ENCODE data around the gene SLC8A2. TPM values are rescaled to one million over a fixed set of nuclear protein-coding genes. Genes with fewer than 3 reads are reported as not detected.

SLC8A2 gene
- total and polyA plus RNA-seq, 10 of the 15 experiments (the other 5 are each of a cell fraction or from before 2014, with no cell fraction given), result not detected

- no peak for DNase-seq (ENCODE audit: low read depth, low spot score)
- Histone ChIP-seq H3K4me1 (ENCODE audit: control insufficient read depth, insufficient read depth, low read length) (peaks cover 9% of the 10 kb centered on the region), H3K27me3 (replicated peaks in 1 of 2; ENCODE audit: control insufficient read depth in 2 of 2, insufficient read depth in 2 of 2, low read length in 1 of 2) (peaks cover 0 to 1% of the 10 kb centered on the region in 2 experiments; a peak in 1 of 4 replicates), H3K36me3 (ENCODE audit: control insufficient read depth in 2 of 2, insufficient read depth in 2 of 2, low read length in 1 of 2) (no peaks in the 10 kb centered on the region), H2AFZ (ENCODE audit: control insufficient read depth, low read depth, low read length) (no peak overlapping the region), H3K9ac (ENCODE audit: control insufficient read depth, insufficient read depth, low read length) (no peak overlapping the region), H3K4me3 (no peak overlapping the region), H3K9me3 (replicated peaks; ENCODE audit: control insufficient read depth, insufficient read depth, low read length) (no peaks in the 10 kb centered on the region; the same call in 2 of the 3 replicates), H3K27ac (ENCODE audit: control insufficient read depth, insufficient read depth) (no peak overlapping the region), H3K79me2 (ENCODE audit: control insufficient read depth, insufficient read depth, low read length) (no peaks in the 10 kb centered on the region), H3K4me2 (ENCODE audit: control insufficient read depth, insufficient read depth) (no peak overlapping the region), H4K20me1 (ENCODE audit: control insufficient read depth, insufficient read depth) (no peaks in the 10 kb centered on the region)
- intact Hi-C loops (cut with micrococcal nuclease; ENCODE audit: unreplicated experiment), result no loop called here
- in situ Hi-C loops (cut with MboI), result no loop called here
- RAD21 ChIA-PET (ENCODE audit: unreplicated experiment), result no interaction called here
- no peak for ATAC-seq
- 66% methylated on average over 7 of the region's 7 CpGs for WGBS (ENCODE audit: insufficient coverage, insufficient replicate concordance, low lambda C conversion rate, missing lambda C conversion rate)
- POLR2A ChIA-PET, result no interaction called here
- CTCF ChIA-PET, result interaction anchor here (1.1 kb wide), 1 partner anchor 90 kb away, joined by 3 read pairs; no protein-coding TSS in a partner anchor
- no peak for FAIRE-seq
- no TSS peak for BruUV-seq (replicated peaks)
- SMC1A ChIA-PET (ENCODE audit: uncharacterized antibody, unreplicated experiment), result no interaction called here
- TF ChIP-seq JUND (IDR thresholded peaks at IDR 0.05; ENCODE audit: low read depth, low read length), result no peak
- no peak for TF ChIP-seq WRNIP1 (IDR thresholded peaks at IDR 0.05; ENCODE audit: borderline replicate concordance, low read depth, low read length)
- TF ChIP-seq FOXK2 (IDR thresholded peaks at IDR 0.05), result no peak
- no peak for TF ChIP-seq MAX (IDR thresholded peaks at IDR 0.05; ENCODE audit: low read depth, low read length)
- no peak for TF ChIP-seq REST (IDR thresholded peaks at IDR 0.05; ENCODE audit: low read depth, low read length)
- TF ChIP-seq EP300 (IDR thresholded peaks at IDR 0.05; ENCODE audit: borderline replicate concordance in 1 of 2, control insufficient read depth in 1 of 2, low read depth in 2 of 2, low read length in 2 of 2), result no peak
- no peak for TF ChIP-seq PAX5 (IDR thresholded peaks at IDR 0.05; ENCODE audit: borderline replicate concordance, low read depth, low read length)
- no peak for TF ChIP-seq CBX3 (IDR thresholded peaks at IDR 0.05; ENCODE audit: borderline replicate concordance, low read depth)
- no peak for TF ChIP-seq RELB (IDR thresholded peaks at IDR 0.05; ENCODE audit: low read depth)
- TF ChIP-seq SIN3A (IDR thresholded peaks at IDR 0.05; ENCODE audit: low read depth, low read length), result no peak
- TF ChIP-seq IRF3 (IDR thresholded peaks at IDR 0.05), result no peak
- no peak for TF ChIP-seq MTA3 (IDR thresholded peaks at IDR 0.05; ENCODE audit: borderline replicate concordance, low read length)
- no peak for TF ChIP-seq GATAD2B (conservative IDR thresholded peaks at IDR 0.05; ENCODE audit: low read depth)
- no peak for TF ChIP-seq IRF5 (IDR thresholded peaks at IDR 0.05; ENCODE audit: borderline replicate concordance)
- no peak for TF ChIP-seq SMAD5 (IDR thresholded peaks at IDR 0.05; ENCODE audit: low read depth)
- TF ChIP-seq HDAC6 (IDR thresholded peaks at IDR 0.05; ENCODE audit: unreplicated experiment), result no peak
Observed at GRCh38 chr19:47450478-47450877, 21.2 kb downstream of the SLC8A2 start.
